ENCODE results near the gene SSBP2.
"Not testable (repeated sequence)": the region's sequence is repeated elsewhere in the genome, so short reads cannot be mapped to it uniquely, and the experiment has no call there.

SSBP2 gene

DNA sequence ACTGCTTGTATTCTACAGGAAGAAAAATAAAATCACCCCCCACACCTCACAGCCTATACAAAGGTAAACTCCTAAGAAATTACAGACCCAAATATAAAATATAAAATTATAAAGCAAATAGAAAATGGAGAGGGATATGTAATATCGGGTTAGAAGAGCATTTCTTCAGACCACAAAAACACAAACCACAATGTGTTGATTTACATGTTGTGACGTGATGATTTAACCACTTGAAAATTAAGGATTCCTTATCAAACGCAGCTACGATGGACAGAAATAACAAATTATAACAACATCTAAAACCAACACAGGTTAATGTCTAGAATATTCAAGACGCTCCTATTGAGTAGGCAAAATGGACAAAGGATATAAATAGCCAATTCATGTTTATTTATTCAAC is 26.3 kb downstream of the SSBP2 start:
- DNase-seq = no peak

- no peak for DNase-seq
These were observed 26.8 kb downstream of the SSBP2 start for GRCh38 chr5:81724108-81724507.

GRCh38 chr5:81721049-81721448 is 29.8 kb downstream of the SSBP2 start:
- DNase-seq = no peak

GRCh38 chr5:81719743-81720345 is 31.1 kb downstream of the SSBP2 start:
- no peak for DNase-seq

GRCh38 chr5:81718300-81718699 is 32.6 kb downstream of the SSBP2 start:
- no peak for DNase-seq

DNA sequence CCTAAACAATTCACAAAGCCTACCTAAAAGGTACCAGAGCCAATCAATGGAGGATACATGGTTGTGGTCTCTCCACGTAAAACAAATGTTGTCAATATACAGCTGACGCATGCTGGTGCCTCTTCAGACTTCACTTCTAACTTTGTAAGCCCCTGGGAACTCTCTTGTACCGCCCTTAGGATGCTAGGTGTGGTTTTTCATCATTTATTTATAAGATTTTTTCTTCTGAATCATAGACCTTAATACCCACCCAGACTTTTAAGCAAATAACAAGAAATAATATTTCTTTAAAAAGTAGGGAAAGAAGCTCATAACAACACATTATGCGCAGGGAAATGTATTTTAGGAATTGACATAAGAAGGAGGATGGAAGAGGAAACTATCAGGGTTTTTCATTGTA is 33.0 kb downstream of the SSBP2 start:
- DNase-seq = no peak

- DNase-seq = no peak
These were observed 33.7 kb downstream of the SSBP2 start for GRCh38 chr5:81717226-81717625.

- not testable (repeated sequence) for DNase-seq
These were observed 36.8 kb downstream of the SSBP2 start for GRCh38 chr5:81714076-81714475.

DNA sequence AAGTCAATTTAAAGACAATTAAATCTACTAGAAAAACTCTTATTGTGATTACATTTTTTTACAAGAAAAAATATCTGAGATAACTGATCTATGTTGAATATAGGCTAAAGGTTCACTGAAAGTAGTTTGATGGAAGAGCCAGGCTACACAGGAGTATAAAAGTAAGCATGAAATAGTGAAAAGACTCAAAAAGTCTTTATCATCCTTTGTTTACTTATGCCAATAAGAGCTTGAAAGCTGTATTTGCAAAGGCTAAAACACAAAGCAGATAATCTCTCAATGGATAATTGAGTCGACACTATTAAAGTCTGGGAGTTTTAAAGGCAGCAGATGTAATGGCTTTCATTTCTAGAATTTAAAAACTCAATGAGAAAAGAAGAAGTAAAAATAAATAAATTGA is 42.0 kb downstream of the SSBP2 start:
- no peak for DNase-seq

GRCh38 chr5:81703840-81704239 is 47.1 kb downstream of the SSBP2 start:
- DNase-seq = no peak

- DNase-seq = no peak
These were observed 50.7 kb downstream of the SSBP2 start for GRCh38 chr5:81700166-81700565.

DNA sequence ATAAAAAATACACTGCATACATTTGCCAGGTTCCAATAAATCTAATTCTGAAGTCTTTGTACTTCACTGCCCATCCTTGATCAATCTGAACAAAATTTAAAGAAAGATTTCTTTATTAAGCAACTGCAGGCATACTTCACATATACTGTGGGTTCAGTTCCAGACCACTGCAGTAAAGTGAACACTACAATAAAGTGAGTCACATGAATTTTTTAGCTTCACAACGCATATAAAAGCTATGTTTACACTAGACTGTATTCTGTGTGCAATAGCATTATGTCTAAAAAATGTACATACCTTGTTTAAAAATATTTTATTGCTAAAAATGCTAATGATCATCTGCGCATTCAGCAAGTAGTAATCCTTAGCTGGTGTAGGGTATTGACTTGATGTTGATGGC is 52.1 kb downstream of the SSBP2 start:
- DNase-seq = no peak

- no peak for DNase-seq
These were observed 54.2 kb downstream of the SSBP2 start for GRCh38 chr5:81696418-81697397.

GRCh38 chr5:81694726-81695125 is 56.2 kb downstream of the SSBP2 start:
- no peak for DNase-seq

- no peak for DNase-seq
These were observed 62.7 kb downstream of the SSBP2 start for GRCh38 chr5:81688215-81688614.

DNA sequence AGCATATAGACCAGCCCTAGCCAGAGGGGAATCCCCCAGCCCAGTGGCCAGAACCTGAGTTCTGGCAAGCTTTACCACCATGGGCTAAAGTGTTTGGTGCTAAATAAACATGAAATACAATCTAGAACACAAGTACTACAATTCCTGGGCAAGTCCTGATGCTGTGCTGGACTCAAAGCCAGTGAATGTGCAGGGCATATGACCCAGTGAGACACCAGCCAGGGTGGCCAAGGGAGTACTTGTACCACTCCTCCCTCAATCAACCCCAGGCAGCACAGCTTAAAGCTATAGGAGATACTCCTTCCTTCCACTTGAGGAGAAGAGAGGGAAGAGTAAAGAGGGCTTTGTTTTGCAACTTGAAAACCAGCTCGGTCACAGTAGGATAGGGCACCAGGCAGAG is 63.6 kb downstream of the SSBP2 start:
- DNase-seq = no peak

DNA sequence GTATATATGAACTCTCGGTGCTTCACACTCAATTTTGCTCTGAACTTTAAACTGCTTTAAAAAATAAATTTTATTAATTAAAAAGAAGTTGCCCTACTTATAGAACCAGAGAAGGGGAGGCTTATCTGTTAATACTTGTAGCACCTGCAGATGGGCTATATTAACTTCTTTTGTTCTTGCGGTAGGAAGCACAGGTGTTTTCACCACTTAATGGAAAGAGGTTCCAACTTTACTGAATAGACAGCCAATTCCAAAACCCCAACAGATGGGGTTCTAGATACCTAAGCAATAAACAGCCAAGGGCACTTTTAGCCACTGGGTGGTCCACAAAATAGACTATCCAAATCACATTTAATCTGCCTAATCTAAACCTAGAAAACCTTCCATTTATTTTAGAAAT is 65.4 kb downstream of the SSBP2 start:
- DNase-seq = no peak

DNA sequence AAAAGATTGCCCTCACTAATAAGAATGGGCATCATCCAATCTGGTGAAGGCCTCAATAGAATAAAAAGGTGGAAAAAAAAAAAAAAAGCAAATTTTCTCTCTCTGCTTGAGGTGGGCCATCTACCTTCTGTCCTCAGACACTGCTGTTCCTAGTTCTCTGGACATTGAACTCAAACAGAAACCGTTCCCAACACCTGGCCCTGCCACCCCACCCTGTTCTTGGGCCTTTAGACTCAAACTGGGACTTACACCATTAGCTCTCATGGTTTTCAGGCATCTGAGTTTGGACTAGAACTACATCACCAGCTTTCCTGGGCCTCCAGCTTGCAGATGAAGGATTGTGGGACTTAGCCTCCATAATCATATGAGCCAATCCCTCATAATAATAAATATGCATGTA is 71.0 kb downstream of the SSBP2 start:
- DNase-seq = no peak

GRCh38 chr5:81675420-81675819 is 75.5 kb downstream of the SSBP2 start:
- DNase-seq = no peak

- DNase-seq = no peak
These were observed 85.1 kb downstream of the SSBP2 start for GRCh38 chr5:81665795-81666194.

- not testable (repeated sequence) for DNase-seq
These were observed 90.3 kb downstream of the SSBP2 start for GRCh38 chr5:81660624-81661023.

DNA sequence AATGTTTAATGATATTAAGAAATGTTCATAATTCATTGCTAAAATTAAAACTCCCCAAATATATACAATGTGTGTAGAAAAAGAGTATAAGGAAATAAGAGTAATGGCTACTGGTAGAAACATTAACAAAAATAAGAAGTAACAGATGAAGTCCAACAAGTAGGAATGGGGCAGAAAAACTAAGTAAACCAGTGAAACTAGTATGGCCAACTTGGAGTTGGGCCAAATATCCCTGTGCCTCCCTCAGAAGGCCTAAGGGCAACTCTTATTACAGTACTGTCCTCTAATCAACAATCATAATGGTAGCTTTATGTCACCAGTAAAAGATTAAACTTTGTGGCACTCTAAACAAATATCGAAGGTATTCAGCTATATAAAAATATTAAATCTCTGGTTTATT is 93.5 kb downstream of the SSBP2 start:
- DNase-seq = no peak

GRCh38 chr5:81656783-81657182 is 94.1 kb downstream of the SSBP2 start:
- DNase-seq = no peak

DNA sequence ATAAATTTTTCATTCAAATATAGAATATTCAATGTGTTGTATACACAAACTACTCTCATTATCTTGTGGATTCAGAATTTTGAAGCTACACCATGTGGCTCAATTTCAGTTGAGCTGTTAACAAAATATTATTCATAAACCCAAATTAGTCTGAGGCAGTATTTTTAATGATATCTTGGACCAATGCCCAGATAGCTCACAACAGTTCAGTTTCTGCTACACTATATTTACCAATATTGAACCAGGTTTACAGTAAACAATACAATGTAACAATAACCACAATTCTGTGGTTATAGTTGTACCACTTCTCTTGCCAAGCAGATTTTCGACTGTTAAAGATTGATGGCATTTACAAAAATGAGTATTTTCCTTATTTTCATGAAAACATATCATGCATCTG is 99.9 kb downstream of the SSBP2 start:
- DNase-seq = no peak

Measured in activated CD4-positive, CD25-positive, alpha-beta regulatory T cell treated with anti-CD3 and anti-CD28 coated beads, Interleukin-2, amount 50 U/mL, for 72 hours (primary cell).